Measurements from ENCODE around the gene MEIOB.

DNA sequence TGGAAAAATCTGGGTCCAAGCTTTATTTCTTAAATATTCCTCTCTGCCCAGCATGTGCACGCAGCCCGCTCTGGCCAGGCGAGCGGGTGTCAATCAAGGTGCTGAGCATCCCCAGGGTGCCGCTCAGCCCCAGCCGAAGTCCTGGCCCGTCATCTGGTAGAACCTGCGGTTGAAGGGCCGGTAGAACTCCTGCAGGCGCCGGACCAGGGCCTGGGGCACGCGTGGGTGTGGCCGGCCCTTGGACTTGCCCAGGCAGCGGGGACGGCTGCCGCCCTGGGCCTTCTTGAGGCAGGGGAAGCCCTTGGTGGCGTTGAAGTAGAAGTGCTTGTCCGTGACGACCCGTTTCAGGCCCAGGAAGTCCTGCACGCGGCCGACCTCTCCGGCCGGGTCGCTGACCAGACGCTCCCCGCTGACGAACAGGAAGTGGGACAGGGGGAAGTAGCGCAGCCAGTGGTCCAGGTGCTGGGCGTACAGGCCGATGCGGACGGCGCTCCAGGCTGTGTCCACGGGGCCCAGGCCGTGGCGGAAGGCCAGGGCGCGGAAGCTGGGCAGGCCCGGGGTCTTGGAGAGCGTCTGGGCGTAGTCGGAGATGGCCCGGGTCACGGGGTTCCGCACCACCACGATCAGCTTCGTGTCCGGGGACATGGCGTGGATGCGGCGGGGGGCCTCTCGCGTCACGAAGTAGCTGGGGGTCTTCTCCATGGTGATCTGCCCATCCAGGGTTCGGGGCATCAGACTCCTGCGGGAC is 39.7 kb upstream of the MEIOB start:
- TF ChIP-seq CTCF (IDR thresholded peaks at IDR 0.05; ENCODE audit: low read length) = no peak
- TF ChIP-seq EZH2 (optimal IDR thresholded peaks at IDR 0.05; ENCODE audit: low read depth, low read length) = no peak
- no peak for TF ChIP-seq EZH2phosphoT487 (IDR thresholded peaks at IDR 0.05; ENCODE audit: low read length)
